Activated CD8-positive, alpha-beta memory T cell treated with anti-CD3 and anti-CD28 coated beads for 1 hour (primary cell): ENCODE measurements around the gene CHST9.
"Not testable (repeated sequence)": the region's sequence is repeated elsewhere in the genome, so short reads cannot be mapped to it uniquely, and the experiment has no call there.

Source experiments
- DNase-seq, 2 donors: peaks; one replicate each; pipeline ENCODE4 v3.0.0-alpha.2; 2020; ENCODE audit warnings: low read depth in 1 of 2; ENCODE audit errors: extremely low read depth in 1 of 2

CHST9 gene

GRCh38 chr18:27008575-27008974 is 176.5 kb downstream of the CHST9 start:
- no peak for DNase-seq

DNA sequence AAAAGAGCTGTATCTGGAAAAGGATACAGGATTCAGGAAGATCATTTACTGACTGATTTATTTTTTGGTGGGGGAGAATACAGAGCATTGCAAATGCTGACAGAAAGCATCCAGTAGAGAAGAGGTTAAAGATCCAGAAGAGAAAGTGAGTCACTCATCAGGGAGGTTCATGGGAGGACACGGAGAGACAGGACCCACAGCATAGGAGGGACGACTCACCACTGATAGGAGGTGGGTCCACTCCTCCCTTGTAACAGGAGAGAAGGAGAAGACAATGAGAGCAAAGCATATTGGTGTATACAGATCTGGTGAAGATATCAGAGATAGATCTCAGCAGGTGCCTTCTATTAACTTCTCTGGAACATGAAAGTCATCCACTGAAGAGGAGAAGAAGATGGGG is 177.2 kb downstream of the CHST9 start:
- no peak for DNase-seq

DNA sequence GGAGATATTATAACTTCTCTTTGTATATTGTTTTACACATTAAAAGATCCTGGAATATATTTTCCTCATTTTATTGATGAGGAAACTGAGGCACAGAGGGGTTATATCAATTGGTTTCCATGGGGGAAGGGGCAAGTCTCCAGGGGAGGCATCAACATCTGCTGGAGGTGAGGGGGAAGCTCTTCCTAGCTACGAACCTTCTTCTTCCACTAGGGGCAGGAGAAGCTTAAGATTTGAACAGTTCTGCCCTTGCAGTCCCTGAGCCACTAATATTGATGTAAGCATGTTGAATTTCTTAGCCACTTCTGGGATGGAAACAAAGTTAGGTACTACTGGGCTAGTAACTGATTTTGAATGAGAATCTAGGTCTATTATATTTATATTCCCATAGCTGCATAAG is 179.5 kb downstream of the CHST9 start:
- DNase-seq, result no peak

- DNase-seq, result no peak
Observed at GRCh38 chr18:27004056-27004829, 180.9 kb downstream of the CHST9 start.

DNA sequence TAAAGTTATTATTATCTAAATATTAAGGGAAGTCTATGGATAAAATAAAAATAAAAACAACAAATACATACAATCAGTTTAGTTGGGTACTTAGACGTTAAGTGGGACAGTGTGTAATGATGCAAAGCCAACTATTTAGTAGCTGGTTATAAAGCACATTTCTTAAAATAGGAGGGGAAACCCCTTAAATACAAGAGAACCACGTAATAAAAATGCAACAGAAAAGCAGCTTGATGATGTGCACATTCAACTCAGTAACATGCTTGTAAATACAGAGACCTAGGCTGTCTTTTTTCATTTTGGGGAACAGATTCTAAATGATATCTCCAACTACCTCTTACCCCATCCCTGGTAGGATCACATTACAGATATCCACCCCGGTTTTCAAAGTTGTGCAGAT is 185.3 kb downstream of the CHST9 start:
- DNase-seq, result no peak

DNA sequence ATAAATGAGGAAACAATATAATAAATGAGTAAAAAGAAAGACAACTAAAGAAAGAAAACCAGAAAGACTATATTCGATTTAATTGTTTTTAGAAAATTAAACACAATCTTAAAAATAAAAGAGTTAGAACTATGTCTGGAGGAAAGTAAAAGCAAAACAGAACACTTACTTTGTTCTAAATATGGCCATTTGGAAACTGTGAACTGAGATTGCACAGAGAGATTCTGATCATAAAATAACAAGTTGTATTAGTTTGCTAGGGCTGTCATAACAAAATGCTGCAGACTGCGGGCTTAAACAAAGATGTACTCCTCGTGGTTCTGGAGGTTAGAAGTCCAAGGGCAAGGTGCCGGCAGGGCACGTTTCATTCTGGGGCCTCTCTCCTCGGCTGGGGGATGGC is 191.5 kb downstream of the CHST9 start:
- DNase-seq, result no peak

DNA sequence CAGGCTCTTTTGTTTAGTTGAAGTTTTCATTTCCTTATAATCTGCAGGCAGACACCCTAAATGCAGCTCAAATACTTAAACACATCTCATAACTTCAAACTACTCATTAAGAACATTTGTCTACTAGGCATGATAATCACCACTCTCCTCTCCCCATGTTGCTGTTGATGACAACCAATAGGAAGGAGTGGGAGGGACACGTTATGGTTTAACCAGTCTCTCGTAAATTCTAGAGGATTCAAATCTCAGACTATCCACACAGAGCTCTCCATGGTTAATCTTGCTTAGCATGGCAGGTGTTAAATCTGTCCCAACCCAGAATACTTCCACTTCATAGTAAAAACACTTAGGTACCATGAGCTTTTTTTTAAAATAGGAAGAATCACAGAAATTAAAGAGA is 192.2 kb downstream of the CHST9 start:
- DNase-seq, result no peak

- DNase-seq, result no peak
Observed at GRCh38 chr18:26989842-26990241, 195.3 kb downstream of the CHST9 start.

DNA sequence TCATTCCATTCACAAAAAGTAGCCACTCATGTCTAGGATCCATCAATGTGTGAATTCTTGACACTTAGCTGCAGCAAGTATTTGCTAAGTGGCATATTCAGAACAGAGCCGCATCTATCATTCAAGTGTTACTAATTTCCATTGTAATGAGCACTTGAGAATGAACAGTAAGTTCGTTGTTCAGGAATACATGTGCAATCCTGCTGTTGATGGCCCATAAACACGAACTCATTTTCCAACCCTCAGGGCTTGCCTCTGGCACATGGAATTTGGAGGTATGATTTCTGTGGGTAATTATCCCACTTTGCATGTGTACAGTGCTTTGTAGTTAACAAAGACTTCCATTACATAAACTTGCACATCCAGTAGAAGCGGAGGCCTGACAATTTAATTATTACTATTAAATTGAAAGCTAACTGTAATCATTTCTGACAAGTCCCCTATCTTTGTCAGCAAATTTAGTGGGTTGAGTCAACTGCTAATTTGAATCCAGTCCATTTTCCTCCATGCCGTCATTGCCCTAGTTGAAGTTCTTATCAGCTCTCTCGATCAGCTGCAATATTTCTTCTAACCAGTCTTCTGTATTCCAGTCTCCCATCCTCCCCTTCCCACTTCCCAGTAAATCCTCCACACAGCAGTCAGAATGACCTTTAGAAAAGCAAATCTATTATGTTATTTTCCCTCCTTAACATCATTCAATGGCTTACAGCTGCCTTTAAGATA is 203.6 kb downstream of the CHST9 start:
- no peak for DNase-seq

GRCh38 chr18:26978812-26979341 is 206.2 kb downstream of the CHST9 start:
- DNase-seq, result no peak

- no peak for DNase-seq
Observed at GRCh38 chr18:26977781-26978180, 207.3 kb downstream of the CHST9 start.

DNA sequence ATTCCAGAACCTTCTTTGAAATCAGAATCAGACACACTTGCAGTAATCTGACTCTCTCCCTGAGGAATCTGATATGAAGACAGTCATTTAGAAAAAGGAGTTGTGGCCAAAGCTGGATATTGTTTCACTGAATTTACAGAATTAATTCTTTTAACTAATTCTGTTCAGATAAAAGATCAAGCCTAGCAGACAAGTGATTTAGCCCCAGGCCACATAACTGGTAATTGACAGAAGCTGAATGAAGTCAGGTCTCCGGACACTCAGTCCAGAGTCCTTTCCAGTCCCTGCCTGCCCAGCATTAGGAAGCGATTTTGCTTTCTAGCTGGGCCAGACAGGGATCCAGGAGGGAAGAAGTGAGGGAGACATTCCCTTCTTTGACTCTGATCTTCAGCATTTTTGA is 208.9 kb downstream of the CHST9 start:
- no peak for DNase-seq

GRCh38 chr18:26972549-26972948 is 212.6 kb downstream of the CHST9 start:
- not testable (repeated sequence) for DNase-seq

DNA sequence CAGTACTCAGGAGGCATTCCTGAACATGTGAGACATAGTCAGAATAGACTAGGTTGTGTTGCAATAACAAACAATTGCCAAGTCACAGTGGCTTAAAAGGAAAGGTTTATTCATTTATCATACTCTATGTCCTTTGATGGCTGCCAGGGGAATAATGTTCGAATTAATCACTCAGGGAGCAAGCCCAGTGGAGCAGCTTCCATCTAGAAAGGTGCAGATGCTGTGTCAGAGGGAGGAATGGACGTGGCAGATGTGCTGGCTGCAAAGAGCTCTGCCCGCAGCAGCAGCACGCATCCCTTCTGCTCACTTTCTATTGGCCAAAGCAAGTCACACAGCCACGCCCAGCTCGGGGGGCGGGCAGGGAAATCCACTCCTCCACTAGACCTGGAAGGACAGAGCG is 213.7 kb downstream of the CHST9 start:
- no peak for DNase-seq

DNA sequence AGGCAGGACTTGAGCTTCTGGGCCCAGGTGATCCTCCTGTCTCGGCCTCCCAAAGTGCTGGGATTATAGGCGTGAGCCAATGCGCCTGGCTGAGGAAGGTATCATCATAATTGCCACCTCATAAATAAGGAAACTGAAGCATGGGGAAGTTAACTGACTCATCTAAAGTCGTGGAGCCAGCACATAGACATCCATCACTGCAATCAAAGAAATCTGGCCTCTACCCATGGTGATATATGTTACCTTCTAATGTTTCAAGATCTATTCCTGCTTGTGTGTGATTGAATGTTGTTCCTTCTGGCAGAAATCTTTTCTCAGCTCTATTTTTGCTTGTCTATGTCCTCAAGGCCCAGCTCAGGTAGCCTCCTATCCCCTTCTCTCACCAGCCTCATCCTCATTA is 214.5 kb downstream of the CHST9 start:
- no peak for DNase-seq

DNA sequence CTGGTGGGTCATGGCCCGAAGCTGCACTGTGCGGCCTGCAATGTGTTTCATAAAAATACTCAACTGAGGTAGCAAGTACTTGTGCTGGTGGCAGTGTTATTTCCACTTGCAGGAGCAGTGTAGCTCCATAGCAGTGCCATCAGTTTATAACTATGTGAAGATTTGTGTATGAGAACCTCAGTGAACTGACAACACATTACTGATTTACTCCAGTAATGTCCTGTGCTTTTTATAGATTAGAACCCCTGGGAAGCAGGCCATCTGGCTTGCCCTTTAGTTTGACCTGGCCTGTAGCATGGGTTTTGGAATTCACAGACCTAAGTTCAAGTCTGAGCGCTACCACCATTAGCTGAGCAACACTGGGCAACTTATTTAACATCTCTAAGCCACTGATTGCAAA is 219.9 kb downstream of the CHST9 start:
- DNase-seq, result no peak

- DNase-seq, result no peak
Observed at GRCh38 chr18:26963292-26963691, 221.8 kb downstream of the CHST9 start.

- DNase-seq, result no peak
Observed at GRCh38 chr18:26961839-26962238, 223.3 kb downstream of the CHST9 start.

GRCh38 chr18:26960911-26961310 is 224.2 kb downstream of the CHST9 start:
- no peak for DNase-seq

GRCh38 chr18:26956863-26957262 is 228.2 kb downstream of the CHST9 start:
- DNase-seq, result no peak

DNA sequence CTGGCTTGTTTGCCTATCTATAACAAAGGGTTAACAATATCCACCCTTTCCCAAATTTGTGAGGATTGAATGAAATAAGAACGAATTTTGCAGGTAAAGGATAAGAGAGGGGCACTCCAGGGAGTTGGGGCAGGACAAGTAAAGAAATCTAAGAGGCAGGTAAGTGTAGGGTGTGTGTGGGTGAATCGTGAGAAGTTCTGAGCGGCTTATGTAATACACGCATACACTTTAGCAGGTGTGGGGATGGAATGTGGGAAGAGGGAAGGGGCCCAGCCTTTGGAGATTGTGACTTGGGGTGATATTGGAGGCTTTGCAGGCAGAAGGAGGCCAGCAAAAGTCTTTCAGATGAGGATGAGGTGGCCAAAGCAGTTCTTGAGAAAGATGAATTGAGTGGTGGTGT is 236.4 kb downstream of the CHST9 start:
- DNase-seq, result no peak

- DNase-seq, result no peak
Observed at GRCh38 chr18:26943906-26944305, 241.2 kb downstream of the CHST9 start.
